OCI-LY3 (cell line): Measurements from ENCODE around the gene ARNT2.

ENCODE experiments used
- CTCF ChIP-seq: fragments of 200-600, 300-600 bp; sonication (generic); IDR thresholded peaks from 2 replicates; pipeline ENCODE4 v1.5.1; 2014; ENCODE audit warnings: antibody characterized with exemption, low read length, low read depth
- EZH2phosphoT487 ChIP-seq: fragments of 200-600 bp; shearing (Covaris generic); IDR thresholded peaks from 2 replicates; pipeline ENCODE4 v1.6.1; 2018; ENCODE audit warnings: antibody characterized with exemption, mixed run types, low read depth

GRCh38 chr15:80523746-80524145, 119.6 kb downstream of the ARNT2 start:
- TF ChIP-seq CTCF (no peak), EZH2phosphoT487 (no peak)
